H1 (cell line): ENCODE data around the gene DPY19L3. TPM values are rescaled to one million over a fixed set of nuclear protein-coding genes. Genes with fewer than 3 reads are reported as not detected.

Experiments
- CTCF ChIA-PET: fragments of 300-600 bp; sonication (Branson Sonifier 250); formaldehyde crosslinking; loops from one replicate; lab custom pipeline; 2021; ENCODE audit not compliant: partially characterized antibody; lab: Charles Lee
- POLR2A ChIA-PET: fragments of 300-600 bp; sonication (Branson Sonifier 250); formaldehyde crosslinking; loops from one replicate; lab custom pipeline; 2021; ENCODE audit warnings: inconsistent platforms; ENCODE audit not compliant: partially characterized antibody; lab: Charles Lee
- DNase-seq, 2 experiments: peaks; one replicate each; pipeline versions ENCODE4 v3.0.0 to v3.0.0-alpha.2; 2010 to 2022; ENCODE audit warnings: low spot score in 2 of 2, low read depth in 1 of 2, mixed read lengths in 1 of 2
- FAIRE-seq: peaks from 2 replicates; lab custom pipeline; 2011; peaks lifted over from hg19 to GRCh38; lab: Jason Lieb, UNC
- H2AFZ ChIP-seq: 2 replicates; pipeline ENCODE4 v1.8.1; 2012; ENCODE audit warnings: low read length, inconsistent platforms
- H2AK5ac ChIP-seq: 2 replicates; pipeline ENCODE4 v1.6.1; 2013; ENCODE audit warnings: low read depth, low read length
- H2BK120ac ChIP-seq: replicated peaks from 2 replicates; pipeline ENCODE3; 2013; ENCODE audit warnings: low read depth, low read length, inconsistent platforms
- H2BK12ac ChIP-seq: 2 replicates; pipeline ENCODE4 v1.6.1; 2013; ENCODE audit warnings: low read depth, low read length
- H2BK15ac ChIP-seq: 2 replicates; pipeline ENCODE4 v1.6.1; 2013; ENCODE audit warnings: low read length
- H2BK20ac ChIP-seq: 2 replicates; pipeline ENCODE4 v1.6.1; 2013; ENCODE audit warnings: low read length
- H2BK5ac ChIP-seq: 2 replicates; pipeline ENCODE4 v1.6.1; 2013; ENCODE audit warnings: low read depth, low read length
- H3K14ac ChIP-seq: 2 replicates; pipeline ENCODE4 v1.6.1; 2013; ENCODE audit warnings: inconsistent platforms; ENCODE audit not compliant: insufficient read length
- H3K18ac ChIP-seq: 2 replicates; pipeline ENCODE4 v1.6.1; 2013; ENCODE audit warnings: low read length; ENCODE audit errors: extremely low read depth
- H3K23ac ChIP-seq: 2 replicates; pipeline ENCODE4 v1.6.1; 2013; ENCODE audit warnings: inconsistent platforms; ENCODE audit not compliant: insufficient read length
- H3K23me2 ChIP-seq: 2 replicates; pipeline ENCODE4 v1.6.1; 2013; ENCODE audit warnings: low read depth, low read length
- H3K27ac ChIP-seq: 2 replicates; pipeline ENCODE4 v1.6.1; 2011; ENCODE audit warnings: low read depth, low read length, inconsistent platforms
- H3K27me3 ChIP-seq, 4 experiments: replicated peaks in 1 of 4; 1 replicate in 1 of 4; 2 replicates in 3 of 4; pipeline versions ENCODE4 v1.6.1 to v1.8.1; 2011 to 2013; ENCODE audit warnings: low read length in 3 of 4, mild to moderate bottlenecking in 3 of 4, inconsistent platforms in 2 of 4, mixed read lengths in 2 of 4, moderate library complexity in 1 of 4; ENCODE audit not compliant: control insufficient read depth in 3 of 4, insufficient read depth in 3 of 4; ENCODE audit errors: extremely low read depth in 1 of 4
- H3K36me3 ChIP-seq, 4 experiments: 2 replicates each; pipeline versions ENCODE4 v1.6.1 to v1.8.1; 2011 to 2013; ENCODE audit warnings: mild to moderate bottlenecking in 4 of 4, low read length in 3 of 4, moderate library complexity in 2 of 4, control low read depth in 1 of 4, inconsistent platforms in 1 of 4; ENCODE audit not compliant: insufficient read depth in 4 of 4, control insufficient read depth in 2 of 4
- H3K4ac ChIP-seq: replicated peaks from 2 replicates; pipeline ENCODE3; 2013; ENCODE audit warnings: low read length, low read depth, mixed read lengths, inconsistent platforms; ENCODE audit not compliant: insufficient read length
- H3K4me1 ChIP-seq, 4 experiments: replicated peaks in 1 of 4; 1 replicate in 1 of 4; 2 replicates in 3 of 4; pipeline versions ENCODE4 v1.6.1 to v1.8.1; 2011 to 2013; ENCODE audit warnings: low read length in 3 of 4, inconsistent platforms in 2 of 4, mixed read lengths in 1 of 4; ENCODE audit not compliant: insufficient read depth in 4 of 4, control insufficient read depth in 3 of 4
- H3K4me2 ChIP-seq, 2 experiments: 2 replicates each; pipeline versions ENCODE4 v1.6.1 to v1.8.1; 2011 to 2013; ENCODE audit warnings: low read depth in 2 of 2, low read length in 2 of 2, control low read depth in 1 of 2, inconsistent platforms in 1 of 2, mild to moderate bottlenecking in 1 of 2; ENCODE audit not compliant: insufficient read depth in 1 of 2
- H3K4me3 ChIP-seq, 4 experiments: fragments of 200-600, 300-600 bp in 1 of 4; sonication (generic), shearing (Covaris generic), sonication (Bioruptor Twin) in 1 of 4; 2 replicates each; pipeline versions ENCODE4 v1.5.1 to v1.8.1; 2011 to 2016; ENCODE audit warnings: low read length in 4 of 4, low read depth in 3 of 4, control low read depth in 2 of 4, inconsistent platforms in 2 of 4, mild to moderate bottlenecking in 2 of 4, mixed read lengths in 1 of 4, moderate library complexity in 1 of 4; ENCODE audit not compliant: insufficient read depth in 2 of 4; ENCODE audit errors: extremely low read depth in 1 of 4
- H3K56ac ChIP-seq: replicated peaks from 2 replicates; pipeline ENCODE3; 2013; ENCODE audit warnings: low read depth, mild to moderate bottlenecking, mixed read lengths, low read length, inconsistent platforms; ENCODE audit not compliant: insufficient read length
- H3K79me1 ChIP-seq: 2 replicates; pipeline ENCODE4 v1.6.1; 2013; ENCODE audit warnings: low read depth, low read length, control low read depth
- H3K79me2 ChIP-seq, 2 experiments: 2 replicates each; pipeline versions ENCODE4 v1.6.1 to v1.8.1; 2012 to 2013; ENCODE audit warnings: low read length in 2 of 2, mild to moderate bottlenecking in 2 of 2, inconsistent platforms in 1 of 2; ENCODE audit not compliant: insufficient read depth in 2 of 2, control insufficient read depth in 1 of 2
- H3K9ac ChIP-seq, 4 experiments: replicated peaks in 1 of 4; 1 replicate in 1 of 4; 2 replicates in 3 of 4; pipeline versions ENCODE4 v1.6.1 to v1.8.1; 2011 to 2013; ENCODE audit warnings: low read depth in 3 of 4, low read length in 3 of 4, control low read depth in 2 of 4, mild to moderate bottlenecking in 2 of 4, moderate library complexity in 2 of 4, inconsistent platforms in 1 of 4; ENCODE audit errors: extremely low read depth in 1 of 4
- H3K9me3 ChIP-seq, 2 experiments: 2 replicates each; pipeline versions ENCODE4 v1.6.1 to v1.8.1; 2012 to 2013; ENCODE audit warnings: mild to moderate bottlenecking in 2 of 2, moderate library complexity in 2 of 2, control low read depth in 1 of 2, inconsistent platforms in 1 of 2, low read depth in 1 of 2, low read length in 1 of 2, mixed read lengths in 1 of 2; ENCODE audit not compliant: insufficient read depth in 2 of 2
- H4K20me1 ChIP-seq, 2 experiments: replicated peaks in 1 of 2; 2 replicates each; pipeline versions ENCODE3 to v1.8.1; 2011 to 2013; ENCODE audit warnings: inconsistent platforms in 2 of 2, low read length in 2 of 2, mild to moderate bottlenecking in 1 of 2; ENCODE audit not compliant: insufficient read depth in 2 of 2, control insufficient read depth in 1 of 2
- H4K5ac ChIP-seq: 2 replicates; pipeline ENCODE4 v1.6.1; 2013; ENCODE audit warnings: low read length, low read depth, mixed read lengths, inconsistent platforms; ENCODE audit not compliant: insufficient read length
- H4K8ac ChIP-seq: 2 replicates; pipeline ENCODE4 v1.8.0; 2013; ENCODE audit warnings: mild to moderate bottlenecking, moderate library complexity, low read length, inconsistent platforms; ENCODE audit not compliant: insufficient read depth; ENCODE audit errors: extremely low read depth
- H4K91ac ChIP-seq: replicated peaks from 2 replicates; pipeline ENCODE3; 2013; ENCODE audit warnings: low read length, mixed read lengths, inconsistent platforms; ENCODE audit not compliant: insufficient read length
- CBX5 ChIP-seq: fragments of 300-800, 300-1000 bp; sonication (generic); IDR thresholded peaks from 2 replicates; pipeline ENCODE4 v1.7.1; 2016; ENCODE audit warnings: antibody characterized with exemption, low read length, low read depth
- CBX8 ChIP-seq: fragments of 300-800, 300-1000 bp; sonication (generic); IDR thresholded peaks from 2 replicates; pipeline ENCODE4 v1.7.1; 2016; ENCODE audit warnings: low read depth, low read length, borderline replicate concordance
- CREB1 ChIP-seq: IDR thresholded peaks from 2 replicates; pipeline ENCODE4 v1.6.1; 2012; ENCODE audit warnings: inconsistent platforms
- JUN ChIP-seq: IDR thresholded peaks from 2 replicates; pipeline ENCODE4 v1.6.1; 2011; ENCODE audit warnings: low read depth, mild to moderate bottlenecking, improper control_type of control experiment, low read length
- NRF1 ChIP-seq: IDR thresholded peaks from 2 replicates; pipeline ENCODE4 v1.6.1; 2011; ENCODE audit warnings: mild to moderate bottlenecking, low read depth, low read length, improper control_type of control experiment
- PHF8 ChIP-seq: fragments of 200-600 bp; sonication (generic); conservative IDR thresholded peaks from 2 replicates; pipeline ENCODE4 v1.7.1; 2012; ENCODE audit warnings: low read depth, mild to moderate bottlenecking, inconsistent platforms, low read length, moderate library complexity
- SP4 ChIP-seq: IDR thresholded peaks from 2 replicates; pipeline ENCODE4 v1.6.1; 2012; ENCODE audit warnings: low read length, inconsistent platforms
- SRF ChIP-seq: IDR thresholded peaks from 2 replicates; pipeline ENCODE4 v1.6.1; 2011; ENCODE audit warnings: mild to moderate bottlenecking, low read depth, low read length, moderate library complexity
- TAF1 ChIP-seq: IDR thresholded peaks from 2 replicates; pipeline ENCODE4 v1.6.1; 2011; ENCODE audit warnings: mild to moderate bottlenecking, low read depth, low read length
- TBP ChIP-seq: IDR thresholded peaks from 2 replicates; pipeline ENCODE4 v1.6.1; 2011; ENCODE audit warnings: low read depth, low read length, improper control_type of control experiment
- TCF12 ChIP-seq: IDR thresholded peaks from 2 replicates; pipeline ENCODE4 v1.6.1; 2011; ENCODE audit warnings: low read depth, mild to moderate bottlenecking, low read length
- TEAD4 ChIP-seq: IDR thresholded peaks from 2 replicates; pipeline ENCODE4 v1.6.1; 2012; ENCODE audit warnings: low read depth, low read length, inconsistent platforms, mixed read lengths
- WGBS, 2 experiments: shearing (Covaris generic) in 1 of 2; methylation state at CpG; one replicate each; pipeline versions ENCODE4 v1.1.6 to v1.1.7; 2013 to 2015; ENCODE audit warnings: low lambda C conversion rate in 2 of 2, mixed read lengths in 2 of 2, inconsistent platforms in 1 of 2, low coverage in 1 of 2, missing lambda C conversion rate in 1 of 2; ENCODE audit not compliant: insufficient replicate concordance in 2 of 2, insufficient coverage in 1 of 2, insufficient read length in 1 of 2; ENCODE audit errors: extremely low coverage in 1 of 2, missing lambda C conversion rate in 1 of 2; 5-methylcytosine and 5-hydroxymethylcytosine counted together
- polyA plus RNA-seq, 7 experiments: library from polyadenylated mRNA; depleted of rRNA in 3 of 7; stranded (reverse) in 5 of 7; unstranded in 2 of 7; fragments of >200 nt in 5 of 7; fragments of 200-250 nt in 2 of 7; gene quantifications; 1 replicate in 5 of 7; 2 replicates in 1 of 7; 4 replicates in 1 of 7; pipeline versions ENCODE4 v1.2.1 to v1.2.3, GENCODE V29; 2011 to 2013; ENCODE audit warnings: missing spikeins in 2 of 7, mixed read lengths in 2 of 7
- total RNA-seq: library from RNA; stranded (reverse); fragmentation: NEBNext Ultra II Directional; extraction: Animal tissue kit (Norgen Biotek cat#: 25700); gene quantifications from 2 replicates; pipeline ENCODE4 v1.2.1, GENCODE V29; 2021

Gene DPY19L3
- total and polyA plus RNA-seq, 2 of the 8 experiments (the other 6 are each of a cell fraction or from before 2014, with no cell fraction given): 35.3 to 60.2 TPM

GRCh38 chr19:32363632-32364031 lies 41.9 kb upstream of the DPY19L3 start:
- no peak overlapping the region for H3K4ac ChIP-seq
- H3K9me3 ChIP-seq: no peaks in the 10 kb centered on the region
- no peak overlapping the region for H3K9ac ChIP-seq
- H3K23ac ChIP-seq: no peak overlapping the region
- peaks cover 5 to 36% of the 10 kb centered on the region in 2 experiments; a peak in 3 of 4 replicates for H3K79me2 ChIP-seq
- H2BK12ac ChIP-seq: no peak overlapping the region
- WGBS, 2 experiments: 93% methylated on average over 3 of the region's 3 CpGs; no CpG with 5 or more reads in 1 of the 2 experiments
- H2BK20ac ChIP-seq: no peak overlapping the region
- no peaks in the 10 kb centered on the region; the same call in 1 of the 2 replicates for H3K23me2 ChIP-seq
- H3K56ac ChIP-seq: no peak overlapping the region
- peaks cover 4 to 8% of the 10 kb centered on the region in 2 experiments for H4K20me1 ChIP-seq
- H2BK15ac ChIP-seq: no peak overlapping the region
- no peak overlapping the region for H3K18ac ChIP-seq
- H2BK5ac ChIP-seq: no peak overlapping the region
- no peak overlapping the region for H2AK5ac ChIP-seq
- ChIA-PET POLR2A (interaction anchor here (1.0 to 1.1 kb wide), 2 partner anchors 8 to 20 kb away, joined by 3 read pairs; no protein-coding TSS in a partner anchor), CTCF (interaction anchor here (0.9 to 1.0 kb wide), 2 partner anchors 8 to 45 kb away, joined by 3 read pairs; no protein-coding TSS in a partner anchor)
- no peaks in the 10 kb centered on the region for H3K27me3 ChIP-seq
- H3K4me3 ChIP-seq: no peak overlapping the region
- H3K4me2 ChIP-seq: no peak overlapping the region
- no peak overlapping the region for H2BK120ac ChIP-seq
- H3K36me3 ChIP-seq: peaks cover 9 to 41% (median 26%) of the 10 kb centered on the region in 4 experiments
- H3K4me1 ChIP-seq: no peaks in the 10 kb centered on the region
- no peak for DNase-seq
- H4K5ac ChIP-seq: no peak overlapping the region
- H4K91ac ChIP-seq: no peak overlapping the region
- no peak overlapping the region for H2AFZ ChIP-seq
- H3K27ac ChIP-seq: no peak overlapping the region
- no peak overlapping the region for H3K14ac ChIP-seq
- TF ChIP-seq TAF1: no peak
- no peak for TF ChIP-seq TEAD4
- TF ChIP-seq TBP: no peak
- TF ChIP-seq CBX5: no peak
- no peak for TF ChIP-seq SP4
- TF ChIP-seq TCF12: no peak
- TF ChIP-seq NRF1: no peak
- TF ChIP-seq CREB1: no peak
- no peak for TF ChIP-seq PHF8
- no peak for TF ChIP-seq JUN
- TF ChIP-seq CBX8: no peak
- TF ChIP-seq SRF: no peak
- no peaks in the 10 kb centered on the region; the same call in 1 of the 2 replicates for H3K79me1 ChIP-seq
- no peak for FAIRE-seq
- H4K8ac ChIP-seq: no peak overlapping the region
